RWPE2 (cell line): ENCODE data around the gene ANKUB1.
"Not testable (repeated sequence)": the region's sequence is repeated elsewhere in the genome, so short reads cannot be mapped to it uniquely, and the experiment has no call there.

Experiments used
- ATAC-seq: fragments of 200-7000 bp; cut with Tn5 transposase; 3 replicates; pipeline ENCODE4 v1.9.1; 2021; ENCODE audit warnings: low read depth
- DNase-seq: peaks from one replicate; pipeline ENCODE4 v3.0.0-alpha.2; 2020; ENCODE audit warnings: low spot score
- H3K27ac ChIP-seq: fragments of 450-650 bp; 2 replicates; pipeline ENCODE4 v1.5.1; 2017; ENCODE audit warnings: mild to moderate bottlenecking; ENCODE audit not compliant: poor library complexity, severe bottlenecking
- H3K27me3 ChIP-seq: fragments of 250-450 bp; sonication (Bioruptor Pico); 2 replicates; pipeline ENCODE4 v1.5.1; 2021; ENCODE audit warnings: mild to moderate bottlenecking, moderate library complexity; ENCODE audit not compliant: insufficient read depth, poor library complexity, severe bottlenecking
- H3K36me3 ChIP-seq: fragments of 250-450 bp; sonication (Bioruptor Pico); 2 replicates; pipeline ENCODE4 v1.5.1; 2020; ENCODE audit warnings: low read depth, mild to moderate bottlenecking, moderate library complexity
- H3K4me1 ChIP-seq: fragments of 250-450 bp; sonication (Bioruptor Pico); 2 replicates; pipeline ENCODE4 v1.5.1; 2021; ENCODE audit warnings: mild to moderate bottlenecking, moderate library complexity; ENCODE audit not compliant: insufficient read depth, poor library complexity, severe bottlenecking
- H3K4me3 ChIP-seq: fragments of 250-450 bp; sonication (Bioruptor Pico); 2 replicates; pipeline ENCODE4 v1.5.1; 2021; ENCODE audit warnings: mild to moderate bottlenecking, moderate library complexity; ENCODE audit not compliant: severe bottlenecking
- H3K9me3 ChIP-seq: fragments of 250-450 bp; sonication (Bioruptor Pico); 2 replicates; pipeline ENCODE4 v1.5.1; 2021; ENCODE audit warnings: mild to moderate bottlenecking, moderate library complexity; ENCODE audit not compliant: severe bottlenecking
- TF ChIP-seq, protein P1 (sequence below): fragments of 450-650 bp; IDR thresholded peaks from one replicate; pipeline ENCODE4 v1.5.1; 2017; ENCODE audit warnings: mild to moderate bottlenecking, moderate library complexity; ENCODE audit not compliant: poor library complexity, severe bottlenecking

ANKUB1 gene

DNA sequence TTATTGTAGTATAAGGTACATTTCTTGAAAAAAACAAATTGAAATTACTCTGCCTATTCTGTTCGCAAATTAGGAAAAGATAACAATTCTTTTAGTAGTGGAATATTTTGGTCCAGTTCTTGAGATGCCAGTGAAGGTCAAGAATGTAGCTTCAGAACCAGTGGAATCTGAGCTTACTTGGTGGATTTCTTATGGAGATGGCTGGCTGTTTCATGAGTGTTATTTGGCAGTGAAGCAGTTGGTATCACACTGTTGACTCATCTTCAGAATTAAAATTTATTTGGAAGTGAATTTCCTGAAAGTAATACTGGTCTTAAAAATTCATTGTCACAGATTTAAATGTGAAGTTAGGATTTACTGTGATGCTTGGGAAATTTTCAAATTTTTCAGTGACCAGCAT, 39.7 kb upstream of the ANKUB1 start:
- TF ChIP-seq, protein P1, sequence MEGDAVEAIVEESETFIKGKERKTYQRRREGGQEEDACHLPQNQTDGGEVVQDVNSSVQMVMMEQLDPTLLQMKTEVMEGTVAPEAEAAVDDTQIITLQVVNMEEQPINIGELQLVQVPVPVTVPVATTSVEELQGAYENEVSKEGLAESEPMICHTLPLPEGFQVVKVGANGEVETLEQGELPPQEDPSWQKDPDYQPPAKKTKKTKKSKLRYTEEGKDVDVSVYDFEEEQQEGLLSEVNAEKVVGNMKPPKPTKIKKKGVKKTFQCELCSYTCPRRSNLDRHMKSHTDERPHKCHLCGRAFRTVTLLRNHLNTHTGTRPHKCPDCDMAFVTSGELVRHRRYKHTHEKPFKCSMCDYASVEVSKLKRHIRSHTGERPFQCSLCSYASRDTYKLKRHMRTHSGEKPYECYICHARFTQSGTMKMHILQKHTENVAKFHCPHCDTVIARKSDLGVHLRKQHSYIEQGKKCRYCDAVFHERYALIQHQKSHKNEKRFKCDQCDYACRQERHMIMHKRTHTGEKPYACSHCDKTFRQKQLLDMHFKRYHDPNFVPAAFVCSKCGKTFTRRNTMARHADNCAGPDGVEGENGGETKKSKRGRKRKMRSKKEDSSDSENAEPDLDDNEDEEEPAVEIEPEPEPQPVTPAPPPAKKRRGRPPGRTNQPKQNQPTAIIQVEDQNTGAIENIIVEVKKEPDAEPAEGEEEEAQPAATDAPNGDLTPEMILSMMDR, result no peak
- ATAC-seq, result no peak
- no peak overlapping the region for H3K27ac ChIP-seq
- no peak for DNase-seq
- H3K27me3 ChIP-seq, result no peaks in the 10 kb centered on the region
- H3K36me3 ChIP-seq, result no peaks in the 10 kb centered on the region
- H3K4me1 ChIP-seq, result no peaks in the 10 kb centered on the region
- H3K9me3 ChIP-seq, result peaks cover 30% of the 10 kb centered on the region
- H3K4me3 ChIP-seq, result no peak overlapping the region

DNA sequence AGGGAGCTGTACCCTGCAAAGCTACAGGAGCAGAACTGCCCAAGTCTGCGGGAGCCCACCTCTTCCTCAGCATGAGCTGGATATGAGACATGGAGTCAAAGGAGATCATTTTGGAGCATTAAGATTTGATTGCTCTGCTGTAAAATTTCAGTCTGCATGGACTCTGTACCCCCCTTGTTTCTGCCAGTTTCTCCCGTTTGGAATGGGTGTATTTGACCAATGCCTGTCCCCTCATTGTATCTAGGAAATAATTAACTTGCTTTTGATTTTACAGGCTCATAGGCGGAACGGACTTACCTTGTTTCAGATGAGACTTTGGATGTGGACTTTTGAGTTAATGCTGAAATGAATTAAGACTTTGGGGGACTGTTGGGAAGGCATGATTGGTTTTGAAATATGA, 39.0 kb upstream of the ANKUB1 start:
- ATAC-seq (no peak), DNase-seq (no peak)
- no peak overlapping the region for H3K27ac ChIP-seq
- H3K4me3 ChIP-seq, result no peak overlapping the region
- no peaks in the 10 kb centered on the region for H3K36me3 ChIP-seq
- TF ChIP-seq, protein P1, result no peak
- no peaks in the 10 kb centered on the region for H3K4me1 ChIP-seq
- peaks cover 26% of the 10 kb centered on the region for H3K9me3 ChIP-seq
- H3K27me3 ChIP-seq, result no peaks in the 10 kb centered on the region

DNA sequence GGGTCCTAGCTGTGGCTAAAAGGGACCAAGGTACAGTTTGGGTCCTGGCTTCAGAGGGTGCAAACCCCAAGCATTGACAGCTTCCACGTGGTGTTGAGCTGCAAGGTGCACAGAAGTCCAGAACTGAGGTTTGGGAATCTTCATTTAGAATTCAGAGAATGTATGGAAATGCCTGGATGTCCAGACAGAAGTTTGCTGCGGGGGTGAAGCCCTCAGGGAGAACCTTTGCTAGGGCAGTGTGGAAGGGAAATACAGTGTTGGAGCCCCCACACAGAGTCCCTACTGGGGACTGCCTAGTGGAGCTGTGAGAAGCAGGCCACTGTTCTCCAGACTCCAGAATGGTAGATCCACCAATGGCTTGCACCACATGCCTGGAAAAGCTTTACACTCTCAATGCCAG, 38.5 kb upstream of the ANKUB1 start:
- no peak overlapping the region for H3K27ac ChIP-seq
- no peaks in the 10 kb centered on the region for H3K36me3 ChIP-seq
- DNase-seq (no peak), ATAC-seq (no peak)
- no peak overlapping the region for H3K4me3 ChIP-seq
- TF ChIP-seq, protein P1, result no peak
- peaks cover 26% of the 10 kb centered on the region for H3K9me3 ChIP-seq
- no peaks in the 10 kb centered on the region for H3K4me1 ChIP-seq
- H3K27me3 ChIP-seq, result no peaks in the 10 kb centered on the region

DNA sequence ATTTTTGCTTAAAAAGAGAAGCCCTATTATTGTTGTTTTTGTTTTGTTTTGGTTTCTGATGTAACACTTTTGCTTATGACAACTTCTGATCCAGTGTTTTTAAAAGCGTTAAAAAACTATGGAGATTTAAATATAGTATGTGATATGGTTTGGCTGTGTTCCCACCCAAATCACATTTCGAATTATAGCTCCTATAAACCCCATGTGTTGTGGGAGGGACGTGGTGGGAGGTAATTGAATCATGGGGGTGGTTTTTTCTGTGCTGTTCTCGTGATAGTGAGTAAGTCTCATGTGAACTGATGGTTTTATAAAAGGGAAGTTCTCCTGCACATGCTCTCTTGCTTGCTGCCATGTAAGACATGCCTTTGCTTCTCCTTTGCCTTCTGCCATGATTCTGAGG, 37.3 kb upstream of the ANKUB1 start:
- DNase-seq, H3K27me3 ChIP-seq, H3K36me3 ChIP-seq, H3K4me1 ChIP-seq, H3K4me3 ChIP-seq, ATAC-seq, H3K27ac ChIP-seq: not testable (repeated sequence)
- H3K9me3 ChIP-seq, result peaks cover 25% of the 10 kb centered on the region

DNA sequence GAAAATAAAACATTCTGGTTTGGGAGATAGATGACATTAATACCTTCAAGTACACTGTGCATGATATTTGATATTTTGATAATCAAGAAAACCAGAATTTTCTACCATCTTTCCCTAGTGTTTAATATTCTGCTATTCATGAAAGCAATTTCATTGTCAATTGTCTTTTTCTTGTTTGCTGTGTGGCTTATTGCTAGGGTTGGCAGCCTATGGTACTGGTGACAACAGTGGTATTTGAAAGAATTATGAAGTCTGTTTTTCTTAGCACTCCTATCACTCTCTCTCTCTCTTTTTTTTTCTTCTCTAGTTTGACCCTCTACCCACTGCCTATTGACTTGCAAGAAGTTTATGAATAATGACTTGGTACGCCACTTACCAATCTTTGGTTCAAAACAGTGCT, 36.0 kb upstream of the ANKUB1 start:
- DNase-seq (no peak), ATAC-seq (no peak)
- no peak overlapping the region for H3K4me3 ChIP-seq
- no peaks in the 10 kb centered on the region for H3K36me3 ChIP-seq
- H3K27ac ChIP-seq, result no peak overlapping the region
- no peaks in the 10 kb centered on the region for H3K27me3 ChIP-seq
- H3K9me3 ChIP-seq, result peaks cover 16% of the 10 kb centered on the region
- H3K4me1 ChIP-seq, result no peaks in the 10 kb centered on the region
- TF ChIP-seq, protein P1, result no peak
